Astrocyte (in vitro differentiated cells and primary cell): ENCODE results near the gene WWP2.
"Not testable (repeated sequence)": the region's sequence is repeated elsewhere in the genome, so short reads cannot be mapped to it uniquely, and the experiment has no call there.

Experiments
- EZH2 ChIP-seq: IDR thresholded peaks from 2 replicates; pipeline ENCODE4 v1.6.1; 2012; ENCODE audit warnings: mild to moderate bottlenecking, low read length, inconsistent platforms; ENCODE audit not compliant: insufficient read depth
- TF ChIP-seq, protein P1 (sequence below): IDR thresholded peaks from 2 replicates; pipeline ENCODE4 v1.5.1; 2011; ENCODE audit warnings: low read depth, mild to moderate bottlenecking, inconsistent platforms, low read length, moderate library complexity; ENCODE audit not compliant: insufficient read depth

DNA sequence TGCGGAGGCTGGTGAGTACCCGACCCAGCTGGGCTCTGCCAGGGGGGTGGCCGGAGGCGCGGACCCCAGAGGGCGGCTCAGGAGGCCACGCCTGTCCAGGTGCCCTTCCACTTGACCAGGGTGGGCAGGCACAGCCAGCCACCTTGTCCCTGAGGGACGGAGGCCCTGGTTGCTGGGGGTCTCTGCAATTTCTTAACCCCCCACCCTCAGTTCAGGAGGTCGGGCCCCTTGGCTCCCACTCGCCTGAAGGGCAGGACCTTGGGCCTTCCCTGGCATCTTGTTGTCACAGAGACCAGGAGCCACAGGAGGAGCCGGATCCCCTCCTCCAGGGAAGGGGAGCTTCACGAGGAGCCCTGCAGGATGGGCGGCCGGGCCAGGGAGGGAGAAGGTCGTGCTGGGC is 190.0 kb downstream of the WWP2 start:
- TF ChIP-seq, protein P1, sequence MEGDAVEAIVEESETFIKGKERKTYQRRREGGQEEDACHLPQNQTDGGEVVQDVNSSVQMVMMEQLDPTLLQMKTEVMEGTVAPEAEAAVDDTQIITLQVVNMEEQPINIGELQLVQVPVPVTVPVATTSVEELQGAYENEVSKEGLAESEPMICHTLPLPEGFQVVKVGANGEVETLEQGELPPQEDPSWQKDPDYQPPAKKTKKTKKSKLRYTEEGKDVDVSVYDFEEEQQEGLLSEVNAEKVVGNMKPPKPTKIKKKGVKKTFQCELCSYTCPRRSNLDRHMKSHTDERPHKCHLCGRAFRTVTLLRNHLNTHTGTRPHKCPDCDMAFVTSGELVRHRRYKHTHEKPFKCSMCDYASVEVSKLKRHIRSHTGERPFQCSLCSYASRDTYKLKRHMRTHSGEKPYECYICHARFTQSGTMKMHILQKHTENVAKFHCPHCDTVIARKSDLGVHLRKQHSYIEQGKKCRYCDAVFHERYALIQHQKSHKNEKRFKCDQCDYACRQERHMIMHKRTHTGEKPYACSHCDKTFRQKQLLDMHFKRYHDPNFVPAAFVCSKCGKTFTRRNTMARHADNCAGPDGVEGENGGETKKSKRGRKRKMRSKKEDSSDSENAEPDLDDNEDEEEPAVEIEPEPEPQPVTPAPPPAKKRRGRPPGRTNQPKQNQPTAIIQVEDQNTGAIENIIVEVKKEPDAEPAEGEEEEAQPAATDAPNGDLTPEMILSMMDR: not testable (repeated sequence)
- not testable (repeated sequence) for TF ChIP-seq EZH2
